GM23338 (cell line): ENCODE measurements around the gene DFFB.

Experiments used
- CREB1 ChIP-seq: fragments of 250-450 bp; sonication (Bioruptor Pico); IDR thresholded peaks from 2 replicates; pipeline ENCODE4 v1.5.0; 2020; ENCODE audit warnings: low read depth, mild to moderate bottlenecking, moderate library complexity
- EZH2 ChIP-seq: fragments of 200-600 bp; sonication (generic); IDR thresholded peaks from one replicate; pipeline ENCODE4 v1.8.0; 2017; ENCODE audit warnings: antibody characterized with exemption, mild to moderate bottlenecking, low read depth; ENCODE audit not compliant: unreplicated experiment
- EZH2phosphoT487 ChIP-seq: fragments of 200-600 bp; sonication (generic); IDR thresholded peaks from one replicate; pipeline ENCODE4 v1.8.1; 2018; ENCODE audit warnings: antibody characterized with exemption; ENCODE audit not compliant: unreplicated experiment
- JUNB ChIP-seq: IDR thresholded peaks from one replicate; pipeline ENCODE4 v1.6.1; 2016; ENCODE audit warnings: antibody characterized with exemption; ENCODE audit not compliant: unreplicated experiment
- NANOG ChIP-seq: IDR thresholded peaks from 2 replicates; pipeline ENCODE4 v1.6.1; 2016; ENCODE audit warnings: antibody characterized with exemption, borderline replicate concordance
- POLR2AphosphoS5 ChIP-seq: IDR thresholded peaks from 2 replicates; pipeline ENCODE4 v1.6.1; 2016; ENCODE audit warnings: antibody characterized with exemption, low read depth
- STAT1 ChIP-seq: IDR thresholded peaks from one replicate; pipeline ENCODE4 v1.6.1; 2016; ENCODE audit warnings: antibody characterized with exemption; ENCODE audit not compliant: unreplicated experiment
- ZNF114 ChIP-seq: fragments of 250-450 bp; sonication (Bioruptor Pico); IDR thresholded peaks from 2 replicates; pipeline ENCODE4 v1.5.0; 2020; ENCODE audit warnings: mild to moderate bottlenecking, moderate library complexity
- ZNF331 ChIP-seq: fragments of 250-450 bp; sonication (Bioruptor Pico); IDR thresholded peaks from 2 replicates; pipeline ENCODE4 v1.5.0; 2020; ENCODE audit warnings: low read depth, mild to moderate bottlenecking, moderate library complexity
- TF ChIP-seq, protein P1 (sequence below), 2 experiments: fragments of 200-600 bp in 1 of 2; sonication (generic) in 1 of 2; conservative IDR thresholded peaks; 2 replicates each; pipeline versions ENCODE4 v1.5.1 to v1.6.1; 2016 to 2017; ENCODE audit warnings: antibody characterized with exemption in 2 of 2, low read depth in 2 of 2, mild to moderate bottlenecking in 2 of 2, moderate library complexity in 1 of 2
- TF ChIP-seq, protein P2 (sequence below): fragments of 250-450 bp; sonication (Bioruptor Pico); IDR thresholded peaks from 2 replicates; pipeline ENCODE4 v1.5.0; 2020; ENCODE audit warnings: mild to moderate bottlenecking, moderate library complexity
- TF ChIP-seq, protein P3 (sequence below): IDR thresholded peaks from one replicate; pipeline ENCODE4 v1.6.1; 2018; ENCODE audit warnings: antibody characterized with exemption; ENCODE audit not compliant: unreplicated experiment
- TF ChIP-seq, protein P4 (sequence below): IDR thresholded peaks from 2 replicates; pipeline ENCODE4 v1.6.1; 2016; ENCODE audit warnings: antibody characterized with exemption

DNA sequence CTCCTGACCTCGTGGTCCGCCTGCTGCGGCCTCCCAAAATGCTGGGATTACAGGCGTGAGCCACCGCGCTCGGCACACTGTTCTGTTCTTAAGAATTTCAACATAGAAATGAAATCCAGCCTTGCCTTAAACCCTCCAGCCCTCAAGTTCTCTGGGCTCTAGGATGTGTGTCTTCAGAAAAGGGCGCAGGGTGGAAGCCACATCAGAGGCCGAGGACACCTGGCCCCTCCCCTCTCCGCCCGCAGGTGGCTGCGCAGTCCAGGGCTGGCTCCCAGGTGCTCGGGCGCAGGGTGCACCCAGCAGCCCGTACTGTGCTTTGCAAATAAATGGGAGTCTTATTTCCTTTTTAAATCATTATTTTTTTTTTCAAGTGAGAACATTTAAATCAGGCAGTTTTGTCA lies 44.8 kb downstream of the DFFB start:
- TF ChIP-seq, protein P1, sequence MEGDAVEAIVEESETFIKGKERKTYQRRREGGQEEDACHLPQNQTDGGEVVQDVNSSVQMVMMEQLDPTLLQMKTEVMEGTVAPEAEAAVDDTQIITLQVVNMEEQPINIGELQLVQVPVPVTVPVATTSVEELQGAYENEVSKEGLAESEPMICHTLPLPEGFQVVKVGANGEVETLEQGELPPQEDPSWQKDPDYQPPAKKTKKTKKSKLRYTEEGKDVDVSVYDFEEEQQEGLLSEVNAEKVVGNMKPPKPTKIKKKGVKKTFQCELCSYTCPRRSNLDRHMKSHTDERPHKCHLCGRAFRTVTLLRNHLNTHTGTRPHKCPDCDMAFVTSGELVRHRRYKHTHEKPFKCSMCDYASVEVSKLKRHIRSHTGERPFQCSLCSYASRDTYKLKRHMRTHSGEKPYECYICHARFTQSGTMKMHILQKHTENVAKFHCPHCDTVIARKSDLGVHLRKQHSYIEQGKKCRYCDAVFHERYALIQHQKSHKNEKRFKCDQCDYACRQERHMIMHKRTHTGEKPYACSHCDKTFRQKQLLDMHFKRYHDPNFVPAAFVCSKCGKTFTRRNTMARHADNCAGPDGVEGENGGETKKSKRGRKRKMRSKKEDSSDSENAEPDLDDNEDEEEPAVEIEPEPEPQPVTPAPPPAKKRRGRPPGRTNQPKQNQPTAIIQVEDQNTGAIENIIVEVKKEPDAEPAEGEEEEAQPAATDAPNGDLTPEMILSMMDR (conservative IDR thresholded peaks at IDR 0.05; ENCODE audit: low read depth in 2 of 2) = no peak
- TF ChIP-seq, protein P2, sequence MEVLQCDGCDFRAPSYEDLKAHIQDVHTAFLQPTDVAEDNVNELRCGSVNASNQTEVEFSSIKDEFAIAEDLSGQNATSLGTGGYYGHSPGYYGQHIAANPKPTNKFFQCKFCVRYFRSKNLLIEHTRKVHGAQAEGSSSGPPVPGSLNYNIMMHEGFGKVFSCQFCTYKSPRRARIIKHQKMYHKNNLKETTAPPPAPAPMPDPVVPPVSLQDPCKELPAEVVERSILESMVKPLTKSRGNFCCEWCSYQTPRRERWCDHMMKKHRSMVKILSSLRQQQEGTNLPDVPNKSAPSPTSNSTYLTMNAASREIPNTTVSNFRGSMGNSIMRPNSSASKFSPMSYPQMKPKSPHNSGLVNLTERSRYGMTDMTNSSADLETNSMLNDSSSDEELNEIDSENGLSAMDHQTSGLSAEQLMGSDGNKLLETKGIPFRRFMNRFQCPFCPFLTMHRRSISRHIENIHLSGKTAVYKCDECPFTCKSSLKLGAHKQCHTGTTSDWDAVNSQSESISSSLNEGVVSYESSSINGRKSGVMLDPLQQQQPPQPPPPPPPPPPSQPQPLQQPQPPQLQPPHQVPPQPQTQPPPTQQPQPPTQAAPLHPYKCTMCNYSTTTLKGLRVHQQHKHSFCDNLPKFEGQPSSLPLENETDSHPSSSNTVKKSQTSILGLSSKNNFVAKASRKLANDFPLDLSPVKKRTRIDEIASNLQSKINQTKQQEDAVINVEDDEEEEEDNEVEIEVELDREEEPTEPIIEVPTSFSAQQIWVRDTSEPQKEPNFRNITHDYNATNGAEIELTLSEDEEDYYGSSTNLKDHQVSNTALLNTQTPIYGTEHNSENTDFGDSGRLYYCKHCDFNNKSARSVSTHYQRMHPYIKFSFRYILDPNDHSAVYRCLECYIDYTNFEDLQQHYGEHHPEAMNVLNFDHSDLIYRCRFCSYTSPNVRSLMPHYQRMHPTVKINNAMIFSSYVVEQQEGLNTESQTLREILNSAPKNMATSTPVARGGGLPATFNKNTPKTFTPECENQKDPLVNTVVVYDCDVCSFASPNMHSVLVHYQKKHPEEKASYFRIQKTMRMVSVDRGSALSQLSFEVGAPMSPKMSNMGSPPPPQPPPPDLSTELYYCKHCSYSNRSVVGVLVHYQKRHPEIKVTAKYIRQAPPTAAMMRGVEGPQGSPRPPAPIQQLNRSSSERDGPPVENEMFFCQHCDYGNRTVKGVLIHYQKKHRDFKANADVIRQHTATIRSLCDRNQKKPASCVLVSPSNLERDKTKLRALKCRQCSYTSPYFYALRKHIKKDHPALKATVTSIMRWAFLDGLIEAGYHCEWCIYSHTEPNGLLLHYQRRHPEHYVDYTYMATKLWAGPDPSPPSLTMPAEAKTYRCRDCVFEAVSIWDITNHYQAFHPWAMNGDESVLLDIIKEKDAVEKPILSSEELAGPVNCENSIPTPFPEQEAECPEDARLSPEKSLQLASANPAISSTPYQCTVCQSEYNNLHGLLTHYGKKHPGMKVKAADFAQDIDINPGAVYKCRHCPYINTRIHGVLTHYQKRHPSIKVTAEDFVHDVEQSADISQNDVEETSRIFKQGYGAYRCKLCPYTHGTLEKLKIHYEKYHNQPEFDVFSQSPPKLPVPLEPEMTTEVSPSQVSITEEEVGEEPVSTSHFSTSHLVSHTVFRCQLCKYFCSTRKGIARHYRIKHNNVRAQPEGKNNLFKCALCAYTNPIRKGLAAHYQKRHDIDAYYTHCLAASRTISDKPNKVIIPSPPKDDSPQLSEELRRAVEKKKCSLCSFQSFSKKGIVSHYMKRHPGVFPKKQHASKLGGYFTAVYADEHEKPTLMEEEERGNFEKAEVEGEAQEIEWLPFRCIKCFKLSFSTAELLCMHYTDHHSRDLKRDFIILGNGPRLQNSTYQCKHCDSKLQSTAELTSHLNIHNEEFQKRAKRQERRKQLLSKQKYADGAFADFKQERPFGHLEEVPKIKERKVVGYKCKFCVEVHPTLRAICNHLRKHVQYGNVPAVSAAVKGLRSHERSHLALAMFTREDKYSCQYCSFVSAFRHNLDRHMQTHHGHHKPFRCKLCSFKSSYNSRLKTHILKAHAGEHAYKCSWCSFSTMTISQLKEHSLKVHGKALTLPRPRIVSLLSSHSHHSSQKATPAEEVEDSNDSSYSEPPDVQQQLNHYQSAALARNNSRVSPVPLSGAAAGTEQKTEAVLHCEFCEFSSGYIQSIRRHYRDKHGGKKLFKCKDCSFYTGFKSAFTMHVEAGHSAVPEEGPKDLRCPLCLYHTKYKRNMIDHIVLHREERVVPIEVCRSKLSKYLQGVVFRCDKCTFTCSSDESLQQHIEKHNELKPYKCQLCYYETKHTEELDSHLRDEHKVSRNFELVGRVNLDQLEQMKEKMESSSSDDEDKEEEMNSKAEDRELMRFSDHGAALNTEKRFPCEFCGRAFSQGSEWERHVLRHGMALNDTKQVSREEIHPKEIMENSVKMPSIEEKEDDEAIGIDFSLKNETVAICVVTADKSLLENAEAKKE (CRISPR knock-in tag) = no peak
- TF ChIP-seq POLR2AphosphoS5 = no peak
- TF ChIP-seq, protein P3, sequence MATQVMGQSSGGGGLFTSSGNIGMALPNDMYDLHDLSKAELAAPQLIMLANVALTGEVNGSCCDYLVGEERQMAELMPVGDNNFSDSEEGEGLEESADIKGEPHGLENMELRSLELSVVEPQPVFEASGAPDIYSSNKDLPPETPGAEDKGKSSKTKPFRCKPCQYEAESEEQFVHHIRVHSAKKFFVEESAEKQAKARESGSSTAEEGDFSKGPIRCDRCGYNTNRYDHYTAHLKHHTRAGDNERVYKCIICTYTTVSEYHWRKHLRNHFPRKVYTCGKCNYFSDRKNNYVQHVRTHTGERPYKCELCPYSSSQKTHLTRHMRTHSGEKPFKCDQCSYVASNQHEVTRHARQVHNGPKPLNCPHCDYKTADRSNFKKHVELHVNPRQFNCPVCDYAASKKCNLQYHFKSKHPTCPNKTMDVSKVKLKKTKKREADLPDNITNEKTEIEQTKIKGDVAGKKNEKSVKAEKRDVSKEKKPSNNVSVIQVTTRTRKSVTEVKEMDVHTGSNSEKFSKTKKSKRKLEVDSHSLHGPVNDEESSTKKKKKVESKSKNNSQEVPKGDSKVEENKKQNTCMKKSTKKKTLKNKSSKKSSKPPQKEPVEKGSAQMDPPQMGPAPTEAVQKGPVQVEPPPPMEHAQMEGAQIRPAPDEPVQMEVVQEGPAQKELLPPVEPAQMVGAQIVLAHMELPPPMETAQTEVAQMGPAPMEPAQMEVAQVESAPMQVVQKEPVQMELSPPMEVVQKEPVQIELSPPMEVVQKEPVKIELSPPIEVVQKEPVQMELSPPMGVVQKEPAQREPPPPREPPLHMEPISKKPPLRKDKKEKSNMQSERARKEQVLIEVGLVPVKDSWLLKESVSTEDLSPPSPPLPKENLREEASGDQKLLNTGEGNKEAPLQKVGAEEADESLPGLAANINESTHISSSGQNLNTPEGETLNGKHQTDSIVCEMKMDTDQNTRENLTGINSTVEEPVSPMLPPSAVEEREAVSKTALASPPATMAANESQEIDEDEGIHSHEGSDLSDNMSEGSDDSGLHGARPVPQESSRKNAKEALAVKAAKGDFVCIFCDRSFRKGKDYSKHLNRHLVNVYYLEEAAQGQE = no peak
- no peak for TF ChIP-seq ZNF114 (CRISPR knock-in tag)
- TF ChIP-seq, protein P4, sequence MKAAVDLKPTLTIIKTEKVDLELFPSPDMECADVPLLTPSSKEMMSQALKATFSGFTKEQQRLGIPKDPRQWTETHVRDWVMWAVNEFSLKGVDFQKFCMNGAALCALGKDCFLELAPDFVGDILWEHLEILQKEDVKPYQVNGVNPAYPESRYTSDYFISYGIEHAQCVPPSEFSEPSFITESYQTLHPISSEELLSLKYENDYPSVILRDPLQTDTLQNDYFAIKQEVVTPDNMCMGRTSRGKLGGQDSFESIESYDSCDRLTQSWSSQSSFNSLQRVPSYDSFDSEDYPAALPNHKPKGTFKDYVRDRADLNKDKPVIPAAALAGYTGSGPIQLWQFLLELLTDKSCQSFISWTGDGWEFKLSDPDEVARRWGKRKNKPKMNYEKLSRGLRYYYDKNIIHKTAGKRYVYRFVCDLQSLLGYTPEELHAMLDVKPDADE = no peak
- no peak for TF ChIP-seq EZH2phosphoT487
- no peak for TF ChIP-seq JUNB
- no peak for TF ChIP-seq EZH2
- TF ChIP-seq CREB1 (CRISPR knock-in tag) = no peak
- TF ChIP-seq NANOG = no peak
- TF ChIP-seq STAT1 = no peak
- TF ChIP-seq ZNF331 (CRISPR knock-in tag) = no peak
